HG02885 (cell line): ENCODE data around the gene NCOR2.

ENCODE experiments used
- ATAC-seq: cut with Tn5 transposase; IDR thresholded peaks from one replicate; pipeline ENCODE4 v1.9.1; 2021; ENCODE audit warnings: mild to moderate bottlenecking; ENCODE audit not compliant: unreplicated experiment, poor library complexity

NCOR2 gene

DNA sequence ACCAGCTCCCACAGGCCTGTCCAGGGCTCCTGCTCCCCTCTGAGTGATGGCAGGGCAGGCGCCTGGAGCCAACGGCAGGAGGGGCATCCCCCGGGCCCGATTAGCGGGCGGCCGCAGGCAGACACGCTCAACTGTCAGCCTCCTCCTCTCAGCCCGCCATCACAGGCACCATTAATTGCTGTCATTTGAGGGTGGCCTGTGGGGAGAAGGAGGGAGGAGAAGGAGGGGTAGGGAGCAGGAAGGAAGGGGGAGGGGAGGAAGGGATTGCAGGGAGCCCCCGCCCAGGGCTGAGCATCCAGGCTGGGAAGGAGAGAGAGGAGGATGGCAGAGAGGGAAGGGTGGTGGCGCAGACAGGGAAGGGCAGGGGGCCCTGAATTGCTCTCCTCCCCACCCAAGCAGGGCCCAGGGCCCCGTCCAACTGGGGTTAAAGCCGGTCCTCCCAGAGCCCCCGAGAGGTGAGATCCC lies 36.1 kb downstream of the NCOR2 start:
- ATAC-seq: no peak

DNA sequence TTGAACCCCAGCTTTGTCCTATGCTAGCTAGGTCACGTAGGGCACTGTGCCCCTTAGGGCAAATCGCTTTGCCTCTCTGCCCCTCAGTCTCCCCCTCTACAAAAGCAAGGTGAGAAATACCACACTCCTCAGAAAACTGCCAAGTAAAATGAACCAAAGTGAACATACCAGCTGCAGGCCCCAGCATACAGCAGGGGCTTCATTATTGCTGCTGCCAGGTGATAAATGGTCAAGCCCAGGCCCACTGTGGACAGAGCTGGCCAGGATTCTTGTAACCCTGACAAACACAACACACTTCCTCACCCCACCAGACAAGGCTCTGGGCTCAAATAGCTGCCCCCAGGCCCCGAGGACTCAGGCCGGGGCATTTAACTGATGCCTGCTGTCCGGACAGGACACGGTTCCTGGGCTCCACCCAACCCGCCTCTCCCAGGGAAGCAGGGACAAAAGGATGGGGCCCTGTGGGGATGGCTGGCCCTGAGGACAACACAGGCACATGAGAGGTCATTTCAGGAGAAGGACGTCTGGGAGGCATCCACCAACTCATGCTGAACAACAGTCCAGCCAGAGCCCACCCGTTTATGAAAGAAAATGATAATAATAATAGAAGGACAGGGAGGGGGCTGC lies 36.7 kb downstream of the NCOR2 start:
- ATAC-seq: no peak

DNA sequence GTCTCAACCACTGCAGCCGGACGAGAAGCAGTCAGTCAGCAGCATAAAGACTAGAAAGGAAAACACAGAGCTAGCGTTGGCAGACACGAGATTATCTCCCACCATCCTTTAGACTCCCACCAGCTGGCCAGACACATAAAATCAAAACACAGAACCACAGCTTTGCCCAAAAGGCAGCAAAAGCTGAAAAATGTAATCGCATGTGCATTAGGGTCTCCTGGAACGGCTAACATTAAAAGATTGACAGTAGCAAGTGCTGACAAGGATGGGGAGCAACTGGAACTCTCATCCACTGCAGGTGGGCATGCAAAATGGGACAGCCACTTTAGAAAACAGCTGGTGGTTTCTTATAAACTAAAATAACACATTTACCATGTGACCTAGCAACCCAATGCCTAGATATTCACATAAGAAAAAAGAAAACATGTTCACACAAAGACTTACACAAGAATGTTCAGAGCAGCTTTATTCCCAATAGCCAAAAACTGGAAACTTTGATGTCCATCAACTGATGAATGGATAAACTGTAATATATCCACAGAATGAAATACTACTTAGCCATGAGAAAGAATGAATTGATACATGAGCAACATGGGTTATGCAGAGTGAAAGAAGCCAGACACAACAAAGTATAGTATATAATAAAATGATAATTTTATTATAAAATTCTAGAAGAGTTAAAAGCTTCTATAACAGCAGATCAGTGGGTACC lies 37.7 kb downstream of the NCOR2 start:
- no peak for ATAC-seq

DNA sequence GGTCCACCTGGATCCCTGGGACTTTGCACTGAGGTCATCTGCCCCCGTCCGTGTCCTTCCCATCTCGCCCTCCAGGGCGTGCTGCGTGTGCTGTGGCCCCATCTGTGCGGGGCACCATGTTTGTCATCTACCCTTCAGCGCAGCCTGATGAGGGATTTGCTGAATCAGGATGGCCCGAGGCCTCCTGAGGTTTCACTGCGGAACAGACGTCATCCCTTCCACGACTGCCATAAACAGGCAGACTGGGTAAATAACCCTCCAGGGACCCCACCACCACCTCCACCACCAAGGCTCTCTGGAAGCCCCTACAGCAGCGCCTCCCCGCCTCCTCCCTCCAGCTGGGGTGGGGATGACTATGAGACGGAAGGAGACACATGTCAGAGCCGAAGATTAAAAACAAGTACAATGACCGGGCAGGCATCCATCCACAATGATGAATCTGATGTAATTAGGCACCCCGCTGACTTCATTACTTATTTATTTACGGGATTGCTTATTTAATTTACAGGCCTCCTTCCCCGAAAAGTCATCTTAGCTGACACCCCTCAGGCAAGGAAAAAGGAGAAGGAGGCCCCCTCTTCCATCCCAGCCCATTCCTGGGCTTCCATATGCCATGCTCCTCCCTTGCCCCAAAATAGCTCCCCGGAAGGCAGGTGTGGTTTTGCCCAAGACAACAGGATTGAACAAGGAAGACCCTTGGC lies 39.4 kb downstream of the NCOR2 start:
- no peak for ATAC-seq

DNA sequence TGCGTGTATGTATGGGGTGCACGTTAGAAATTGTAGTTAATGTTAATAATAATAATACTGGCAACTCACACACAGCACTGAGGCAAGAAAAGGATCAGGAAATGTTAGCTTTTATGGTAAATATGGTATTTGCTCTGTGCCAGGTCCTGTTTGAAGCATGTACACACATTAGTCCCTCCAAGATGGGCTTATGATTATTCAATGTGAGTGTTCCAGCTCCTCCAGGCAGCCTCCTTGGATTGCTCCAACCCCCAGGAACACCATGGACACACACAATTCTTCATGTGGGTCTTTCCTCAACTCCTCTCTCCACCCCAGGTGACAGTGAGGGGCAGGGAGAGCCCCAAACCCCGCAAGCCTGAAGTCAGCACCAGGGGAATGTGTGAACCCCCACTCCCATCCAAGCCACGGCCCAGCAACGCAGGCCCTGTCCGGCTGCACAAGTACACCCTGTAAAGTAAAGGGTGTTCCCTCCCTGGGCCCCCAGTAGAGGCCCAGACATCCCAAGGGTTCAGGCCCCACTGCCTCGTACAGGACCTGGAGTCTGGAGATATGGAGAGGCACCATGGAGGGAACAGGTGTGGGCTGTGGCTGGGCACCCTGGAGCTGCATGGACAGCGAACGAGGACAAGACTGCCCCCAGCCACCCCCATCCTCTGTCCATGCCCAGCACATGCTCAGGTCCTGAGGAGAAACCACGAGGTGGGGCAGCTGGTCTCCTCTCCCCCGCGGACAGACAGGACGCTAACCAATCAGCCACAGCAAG lies 41.3 kb downstream of the NCOR2 start:
- ATAC-seq: no peak

DNA sequence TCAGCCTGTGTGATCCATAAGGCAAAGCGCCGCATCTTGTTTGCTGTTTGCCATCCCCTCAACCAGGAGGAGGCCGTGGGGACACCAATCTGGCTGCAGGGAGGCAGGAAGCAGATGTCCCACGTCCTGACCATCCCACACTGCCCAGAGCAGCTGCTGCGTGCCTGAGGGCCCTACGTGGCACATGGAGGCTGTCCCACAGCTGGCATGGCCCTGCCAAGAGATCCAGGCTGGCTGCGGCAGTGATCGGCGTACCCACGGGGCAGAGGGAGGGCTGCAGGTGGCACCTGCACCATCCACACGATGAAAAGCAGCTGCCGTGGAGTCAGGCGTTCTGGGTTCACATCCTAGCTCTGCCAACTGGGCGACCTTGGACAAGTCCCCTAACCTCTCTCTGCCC lies 42.0 kb downstream of the NCOR2 start:
- no peak for ATAC-seq

DNA sequence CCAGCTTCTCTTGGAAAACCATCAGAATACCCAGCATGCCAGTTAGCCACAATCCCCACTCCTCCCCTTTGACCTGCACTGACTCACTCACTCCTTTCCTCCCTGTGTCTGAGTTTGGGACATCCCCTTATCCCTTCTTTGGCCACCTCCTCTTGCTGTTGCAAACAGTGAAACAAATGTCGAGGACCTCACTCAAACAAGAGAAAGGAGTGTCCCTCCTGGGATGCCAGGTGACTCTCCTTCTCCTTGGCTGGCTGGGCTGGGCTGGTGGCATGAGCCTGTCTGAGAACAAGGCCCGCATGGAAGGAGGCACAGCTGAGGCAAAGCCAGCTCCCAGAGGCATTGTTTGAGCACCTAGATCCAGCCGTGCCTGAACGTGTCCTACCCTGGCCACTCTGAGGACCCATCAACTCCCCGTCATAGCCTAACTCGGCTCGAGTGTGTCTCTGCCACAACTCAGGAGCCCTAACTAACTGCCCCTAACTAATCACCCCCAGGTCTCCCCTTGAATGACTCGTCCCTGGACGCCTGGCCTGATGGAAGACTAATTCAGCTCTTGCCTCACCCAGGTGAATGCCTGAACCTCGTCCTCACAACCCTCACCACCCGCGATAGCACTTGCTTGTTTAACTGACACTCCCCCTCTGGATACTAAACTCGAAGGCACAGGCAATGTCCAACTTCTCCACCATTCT lies 43.0 kb downstream of the NCOR2 start:
- no peak for ATAC-seq

DNA sequence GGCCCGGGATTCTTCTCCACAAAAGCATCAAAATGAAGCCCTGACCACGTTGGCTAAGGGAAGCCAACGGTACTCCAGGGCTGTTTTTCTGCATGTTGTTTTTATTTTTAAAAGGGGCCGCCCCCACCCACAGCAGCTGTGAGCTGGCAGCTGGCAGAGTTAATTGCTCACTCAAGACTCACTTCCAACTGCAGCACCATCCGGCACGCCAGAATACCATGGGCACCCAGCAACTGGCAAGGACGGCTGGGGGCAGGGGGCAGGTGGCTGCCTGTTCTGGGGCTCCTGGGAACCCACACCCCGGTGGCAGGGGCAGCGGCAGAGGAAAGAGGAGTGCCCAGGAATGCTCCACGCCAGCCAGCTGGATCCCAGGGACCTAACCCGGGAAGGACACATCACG lies 44.3 kb downstream of the NCOR2 start:
- ATAC-seq: no peak

DNA sequence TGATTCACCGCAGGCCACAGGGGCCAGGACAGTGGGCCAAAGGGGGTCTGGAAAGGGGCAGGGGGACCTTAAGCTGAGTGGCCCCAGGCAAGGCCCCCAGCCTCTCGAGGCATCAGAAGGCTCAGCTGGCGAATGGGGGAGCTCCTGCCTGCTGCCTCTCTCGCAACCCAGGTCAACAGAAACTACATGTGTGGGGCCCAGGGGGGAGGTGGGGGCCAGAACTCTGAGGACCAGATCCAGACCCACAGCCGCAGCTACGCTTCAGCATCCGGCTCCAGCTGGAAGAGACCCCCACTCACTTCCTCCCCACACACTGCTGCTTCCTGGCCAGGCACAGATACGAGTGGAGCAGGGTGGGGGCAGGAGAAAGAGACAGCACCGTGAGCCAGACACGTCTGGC lies 46.5 kb downstream of the NCOR2 start:
- no peak for ATAC-seq

DNA sequence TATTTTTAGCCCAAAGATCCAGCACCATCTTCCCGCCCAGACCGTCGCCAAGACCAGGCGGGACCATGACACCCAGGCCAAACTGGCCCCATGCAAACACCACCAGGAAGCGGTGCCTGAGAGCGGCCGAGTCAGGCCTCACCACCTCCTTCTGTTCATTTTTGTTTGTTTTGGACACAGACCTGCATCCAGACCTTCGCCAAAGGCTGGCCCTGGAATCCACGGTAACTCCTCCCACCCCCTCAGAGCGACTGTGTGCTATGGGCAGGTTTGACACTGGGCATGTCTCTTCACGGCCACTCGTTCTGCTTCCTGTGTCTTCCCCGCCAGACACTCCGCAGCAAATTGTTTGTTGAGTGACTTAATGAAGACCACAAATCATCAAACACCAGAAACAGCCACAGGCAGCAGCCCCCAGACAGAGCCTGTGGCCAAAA lies 47.1 kb downstream of the NCOR2 start:
- ATAC-seq: no peak

DNA sequence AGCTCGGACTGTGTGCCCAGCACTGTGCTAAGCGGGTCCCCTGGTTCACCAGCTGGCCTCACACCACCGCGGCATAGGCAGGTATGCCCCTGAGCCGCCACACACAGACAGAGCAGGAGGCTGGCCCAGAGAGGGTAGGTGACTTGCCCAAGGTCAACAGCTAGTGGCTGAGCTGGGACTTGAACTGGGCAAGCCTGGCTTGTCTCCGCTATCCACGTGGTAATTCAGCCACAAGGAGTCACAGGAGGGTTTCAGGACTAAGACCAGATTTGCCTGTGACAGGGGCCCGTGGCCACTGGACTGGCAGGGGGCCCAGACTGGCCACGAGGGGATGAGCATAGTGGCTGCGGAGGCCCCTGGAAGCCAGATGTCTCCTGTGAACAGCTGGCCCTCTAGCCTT lies 47.7 kb downstream of the NCOR2 start:
- no peak for ATAC-seq

DNA sequence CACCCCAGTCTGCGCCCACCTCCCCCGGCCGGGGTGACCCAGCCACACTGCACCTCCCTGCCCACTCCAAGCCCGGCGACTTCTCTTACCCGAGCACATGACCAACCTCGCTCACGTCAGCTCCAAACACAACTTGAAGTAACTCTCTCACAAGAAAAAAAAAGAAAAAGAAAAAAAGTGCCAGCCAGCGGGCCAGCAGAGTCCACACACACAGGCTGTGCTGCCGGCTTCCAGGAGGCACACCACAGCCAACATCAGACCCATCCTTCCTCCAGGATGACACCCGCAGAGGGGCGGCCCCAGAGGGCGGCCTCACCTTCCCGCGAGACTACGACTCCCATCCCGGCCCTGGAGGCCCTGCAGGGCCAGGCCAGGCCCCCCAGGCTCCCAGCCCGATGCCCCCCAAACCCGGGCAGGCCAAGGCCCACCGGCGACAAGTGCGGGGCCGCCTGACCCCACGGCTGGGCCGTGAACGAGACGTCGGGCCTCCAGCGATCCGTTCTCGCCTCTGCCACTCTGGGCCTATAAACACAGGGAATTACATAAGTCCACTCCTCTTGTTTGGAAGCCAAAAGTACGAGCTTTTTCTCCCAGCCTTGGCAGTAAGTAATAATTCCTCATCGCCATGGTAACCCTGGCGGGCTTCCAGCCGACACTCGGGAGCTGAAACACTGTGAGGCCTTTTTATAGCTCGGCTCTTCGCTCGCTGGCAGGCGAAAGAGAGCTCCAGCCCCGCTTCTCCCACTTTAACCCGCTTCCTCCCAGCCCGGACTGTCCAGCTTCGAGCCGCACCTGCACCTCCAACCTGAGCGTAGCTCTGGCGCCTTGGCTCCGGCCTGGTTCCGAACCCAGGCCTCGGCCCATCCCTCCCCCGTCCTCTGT lies 49.1 kb downstream of the NCOR2 start:
- no peak for ATAC-seq
